Liver (tissue), 3 donors: ENCODE data around the gene NFIB.

Source experiments
- CTCF ChIP-seq: fragments of 150-350 bp; IDR thresholded peaks from 2 replicates; pipeline ENCODE4 v1.5.1; 2017; ENCODE audit warnings: improper control_type of control experiment, low read depth, low read length; ENCODE audit not compliant: missing input control
- RAD21 ChIP-seq, 2 donors: IDR thresholded peaks; 2 replicates each; pipeline ENCODE4 v1.6.1; 2016; ENCODE audit warnings: antibody characterized with exemption in 2 of 2, mild to moderate bottlenecking in 2 of 2
- REST ChIP-seq: IDR thresholded peaks from 2 replicates; pipeline ENCODE4 v1.6.1; 2016; ENCODE audit warnings: antibody characterized with exemption, mild to moderate bottlenecking
- RXRA ChIP-seq, 2 donors: IDR thresholded peaks; 2 replicates each; pipeline ENCODE4 v1.6.1; 2017 to 2018; ENCODE audit warnings: antibody characterized with exemption in 2 of 2, mild to moderate bottlenecking in 1 of 2
- TAF1 ChIP-seq: conservative IDR thresholded peaks from 2 replicates; pipeline ENCODE4 v1.6.1; 2016; ENCODE audit warnings: antibody characterized with exemption, mild to moderate bottlenecking
- donor health status: healthy.
- donor health status: healthy.

- TF ChIP-seq RAD21 (IDR thresholded peaks at IDR 0.05) (no peak), CTCF (no peak), REST (no peak), RXRA (IDR thresholded peaks at IDR 0.05) (no peak), TAF1 (no peak)
Measured at GRCh38 chr9:14168381-14168780, 145.6 kb downstream of the NFIB start.
